Measurements from ENCODE around the gene SH2D3A.
"Not testable (repeated sequence)": the region's sequence is repeated elsewhere in the genome, so short reads cannot be mapped to it uniquely, and the experiment has no call there.

DNA sequence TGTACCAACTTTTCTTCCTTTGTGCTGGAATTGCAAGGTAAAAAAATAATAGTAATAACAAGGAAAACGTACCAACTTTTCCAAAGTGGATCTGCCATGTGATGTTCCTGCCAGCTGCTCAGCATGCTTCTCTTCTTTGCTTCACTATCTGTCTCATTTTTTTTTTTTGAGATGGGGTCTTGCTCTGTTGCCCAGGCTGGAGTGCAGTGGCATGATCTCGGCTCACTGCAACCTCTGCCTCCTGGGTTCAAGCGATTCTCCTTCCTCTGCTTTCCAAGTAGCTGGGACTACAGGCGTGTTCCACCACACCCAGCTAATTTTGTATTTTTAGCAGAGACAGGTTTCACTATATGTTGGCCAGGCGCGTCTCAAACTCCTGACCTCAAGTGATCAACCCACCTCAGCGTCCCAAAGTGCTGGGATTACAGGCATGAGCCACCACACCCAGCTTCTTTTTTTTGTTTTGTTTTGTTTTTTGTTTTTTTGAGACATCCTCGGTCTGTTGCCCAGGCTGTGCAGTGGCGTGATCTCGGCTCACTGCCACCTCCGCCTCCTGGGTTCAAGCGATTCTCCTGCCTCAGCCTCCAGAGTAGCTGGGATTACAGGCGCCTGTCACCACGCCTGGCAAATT, 33.0 kb upstream of the SH2D3A start:
- TF ChIP-seq, protein P1, sequence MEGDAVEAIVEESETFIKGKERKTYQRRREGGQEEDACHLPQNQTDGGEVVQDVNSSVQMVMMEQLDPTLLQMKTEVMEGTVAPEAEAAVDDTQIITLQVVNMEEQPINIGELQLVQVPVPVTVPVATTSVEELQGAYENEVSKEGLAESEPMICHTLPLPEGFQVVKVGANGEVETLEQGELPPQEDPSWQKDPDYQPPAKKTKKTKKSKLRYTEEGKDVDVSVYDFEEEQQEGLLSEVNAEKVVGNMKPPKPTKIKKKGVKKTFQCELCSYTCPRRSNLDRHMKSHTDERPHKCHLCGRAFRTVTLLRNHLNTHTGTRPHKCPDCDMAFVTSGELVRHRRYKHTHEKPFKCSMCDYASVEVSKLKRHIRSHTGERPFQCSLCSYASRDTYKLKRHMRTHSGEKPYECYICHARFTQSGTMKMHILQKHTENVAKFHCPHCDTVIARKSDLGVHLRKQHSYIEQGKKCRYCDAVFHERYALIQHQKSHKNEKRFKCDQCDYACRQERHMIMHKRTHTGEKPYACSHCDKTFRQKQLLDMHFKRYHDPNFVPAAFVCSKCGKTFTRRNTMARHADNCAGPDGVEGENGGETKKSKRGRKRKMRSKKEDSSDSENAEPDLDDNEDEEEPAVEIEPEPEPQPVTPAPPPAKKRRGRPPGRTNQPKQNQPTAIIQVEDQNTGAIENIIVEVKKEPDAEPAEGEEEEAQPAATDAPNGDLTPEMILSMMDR (IDR thresholded peaks at IDR 0.05) = not testable (repeated sequence)
- TF ChIP-seq POLR2A, EP300 (IDR thresholded peaks at IDR 0.05): not testable (repeated sequence)

Measured in ovary (tissue), 3 donors.